Measurements from ENCODE around the gene RTBDN.
A peak's percentile ranks its signal among the peaks of the same experiment; 100 is the strongest.

The RTBDN gene

GRCh38 chr19:12784394-12784870 lies 49.9 kb downstream of the RTBDN start:
- TF ChIP-seq, protein P1, sequence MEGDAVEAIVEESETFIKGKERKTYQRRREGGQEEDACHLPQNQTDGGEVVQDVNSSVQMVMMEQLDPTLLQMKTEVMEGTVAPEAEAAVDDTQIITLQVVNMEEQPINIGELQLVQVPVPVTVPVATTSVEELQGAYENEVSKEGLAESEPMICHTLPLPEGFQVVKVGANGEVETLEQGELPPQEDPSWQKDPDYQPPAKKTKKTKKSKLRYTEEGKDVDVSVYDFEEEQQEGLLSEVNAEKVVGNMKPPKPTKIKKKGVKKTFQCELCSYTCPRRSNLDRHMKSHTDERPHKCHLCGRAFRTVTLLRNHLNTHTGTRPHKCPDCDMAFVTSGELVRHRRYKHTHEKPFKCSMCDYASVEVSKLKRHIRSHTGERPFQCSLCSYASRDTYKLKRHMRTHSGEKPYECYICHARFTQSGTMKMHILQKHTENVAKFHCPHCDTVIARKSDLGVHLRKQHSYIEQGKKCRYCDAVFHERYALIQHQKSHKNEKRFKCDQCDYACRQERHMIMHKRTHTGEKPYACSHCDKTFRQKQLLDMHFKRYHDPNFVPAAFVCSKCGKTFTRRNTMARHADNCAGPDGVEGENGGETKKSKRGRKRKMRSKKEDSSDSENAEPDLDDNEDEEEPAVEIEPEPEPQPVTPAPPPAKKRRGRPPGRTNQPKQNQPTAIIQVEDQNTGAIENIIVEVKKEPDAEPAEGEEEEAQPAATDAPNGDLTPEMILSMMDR (IDR thresholded peaks at IDR 0.05; ENCODE audit: insufficient read depth, missing control alignments) = no peak
- DNase-seq (ENCODE audit: insufficient read length, low spot score) (no peak), FAIRE-seq (no peak)

GRCh38 chr19:12783849-12784393 lies 50.5 kb downstream of the RTBDN start:
- FAIRE-seq (no peak), DNase-seq (ENCODE audit: insufficient read length, low spot score) (no peak)
- TF ChIP-seq, protein P1 (IDR thresholded peaks at IDR 0.05; ENCODE audit: insufficient read depth, missing control alignments) = no peak

- FAIRE-seq (no peak), DNase-seq (ENCODE audit: insufficient read length, low spot score) (no peak)
- TF ChIP-seq, protein P1 (IDR thresholded peaks at IDR 0.05; ENCODE audit: insufficient read depth, missing control alignments) = no peak
Observed at GRCh38 chr19:12783291-12783848, 51.0 kb downstream of the RTBDN start.

DNA sequence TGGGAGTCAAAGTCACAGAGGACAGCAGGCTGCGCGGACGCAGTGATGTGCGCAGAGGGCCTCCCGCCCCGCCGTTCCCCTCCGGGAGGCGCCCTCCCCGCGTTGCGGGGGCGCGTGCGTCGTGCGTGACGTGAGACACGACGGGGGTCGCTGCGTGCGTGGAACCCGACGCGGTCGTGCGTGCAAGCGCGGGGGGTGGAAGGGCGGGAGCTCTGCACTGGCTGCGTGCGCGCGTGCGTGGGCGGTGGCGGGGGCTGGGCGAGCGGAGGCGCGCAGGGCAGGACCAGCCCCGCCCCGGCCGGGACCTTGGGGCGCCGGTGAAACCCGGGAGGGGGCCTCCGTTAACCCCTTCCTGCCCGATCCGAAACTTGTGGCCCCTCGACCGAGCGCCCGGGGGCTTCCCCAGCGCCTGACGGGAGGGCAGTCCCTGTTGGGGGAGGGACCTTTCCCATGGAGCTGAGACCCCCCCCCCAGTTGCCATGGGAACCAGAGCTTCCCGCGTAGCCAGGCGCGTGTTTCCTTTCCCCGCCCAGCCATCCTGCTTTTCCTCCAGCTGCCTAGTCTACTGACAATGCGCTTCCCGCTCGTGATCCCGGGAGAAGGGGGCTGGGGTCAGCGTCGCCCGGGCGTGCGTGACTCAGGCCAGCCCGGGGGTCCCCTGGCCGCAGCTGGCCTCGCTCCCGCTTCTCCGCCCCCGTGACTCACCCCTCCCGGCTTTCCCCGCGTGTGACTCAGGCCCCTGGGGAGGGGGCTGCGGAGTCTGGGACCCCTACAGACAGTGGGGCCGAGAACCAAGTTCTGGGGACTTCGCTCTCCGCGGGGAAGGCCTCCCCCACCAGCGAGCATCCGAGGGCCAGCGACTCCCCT lies 51.7 kb downstream of the RTBDN start:
- DNase-seq (ENCODE audit: insufficient read length, low spot score) (peak; percentile 74), FAIRE-seq (no peak)
- TF ChIP-seq, protein P1 (IDR thresholded peaks at IDR 0.05; ENCODE audit: insufficient read depth, missing control alignments) = no peak

GRCh38 chr19:12782174-12782423 lies 52.3 kb downstream of the RTBDN start:
- TF ChIP-seq, protein P1 (IDR thresholded peaks at IDR 0.05; ENCODE audit: insufficient read depth, missing control alignments) = no peak
- DNase-seq (ENCODE audit: insufficient read length, low spot score) (no peak), FAIRE-seq (no peak)

DNA sequence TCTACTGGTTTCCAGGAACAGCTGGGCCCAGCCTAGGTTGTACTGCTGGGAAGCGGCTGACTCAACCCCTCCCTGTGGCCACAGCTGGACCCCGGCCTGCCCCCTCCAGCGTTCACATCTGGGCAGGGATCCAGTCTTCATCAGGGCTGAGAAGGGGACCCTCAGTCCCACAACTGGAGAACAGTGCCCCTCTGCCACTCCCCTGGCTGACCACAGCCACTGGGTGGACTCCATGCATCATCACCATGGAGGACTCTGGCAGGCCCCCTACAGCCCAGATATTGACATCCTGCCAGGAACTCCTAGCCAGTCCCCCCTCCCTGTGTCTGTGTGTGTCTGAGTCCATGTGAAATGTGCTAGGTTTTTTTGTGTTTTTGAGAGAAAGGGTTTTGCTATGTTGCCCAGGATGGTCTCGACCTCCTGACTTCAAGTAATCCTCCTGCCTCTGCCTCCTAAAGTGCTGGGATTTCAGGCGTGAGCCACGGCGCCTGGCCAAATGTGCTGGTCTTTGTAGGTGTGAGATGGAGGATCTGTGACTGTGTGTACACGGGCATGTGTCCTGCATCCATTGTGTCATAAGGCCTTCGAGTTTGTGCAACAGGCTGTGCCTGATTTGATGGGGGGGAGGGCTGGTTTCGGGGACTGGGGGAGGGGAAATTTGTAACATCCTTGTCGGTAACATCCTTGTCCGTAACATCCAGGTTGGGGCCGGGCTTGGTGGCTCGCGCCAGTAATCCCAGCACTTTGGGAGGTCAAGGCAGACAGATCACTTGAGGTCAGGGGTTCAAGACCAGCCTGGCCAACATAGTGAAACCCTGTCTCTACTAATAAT lies 55.0 kb downstream of the RTBDN start:
- FAIRE-seq (no peak), DNase-seq (ENCODE audit: insufficient read length, low spot score) (no peak)
- TF ChIP-seq, protein P1 (IDR thresholded peaks at IDR 0.05; ENCODE audit: insufficient read depth, missing control alignments) = no peak

All from D721Med (cell line).